HepG2 (cell line): ENCODE measurements around the gene ARHGEF4. TPM values are rescaled to one million over a fixed set of nuclear protein-coding genes. Genes with fewer than 3 reads are reported as not detected.

Experiments used
- ATAC-seq: fragments of 200-7000 bp; cut with Tn5 transposase; 3 replicates; pipeline ENCODE4 v1.9.1; 2020; ENCODE audit warnings: mild to moderate bottlenecking, moderate library complexity
- BruUV-seq: library from RNA; stranded (reverse); fragments of 400-500 nt; replicated peaks from 2 replicates; lab custom pipeline; 2021; lab: Mats Ljungman, UMichigan
- CTCF ChIA-PET: fragments of 300-600 bp; formaldehyde crosslinking; extraction: SDS; loops from one replicate; lab custom pipeline; 2021; ENCODE audit warnings: low total read pairs, inconsistent platforms, low intra/inter-chr PET ratio; lab: Yijun Ruan, JAX
- POLR2A ChIA-PET: fragments of 350-600 bp; sonication (Branson Sonifier 250); formaldehyde crosslinking; loops from one replicate; lab custom pipeline; 2020; ENCODE audit warnings: antibody characterized with exemption, inconsistent platforms; lab: Yijun Ruan, JAX
- DNase-seq: peaks from one replicate; pipeline ENCODE4 v3.0.0-alpha.2; 2015; ENCODE audit warnings: low spot score
- FAIRE-seq: peaks from 3 replicates; lab custom pipeline; 2011; peaks lifted over from hg19 to GRCh38; lab: Jason Lieb, UNC
- H2AFZ ChIP-seq: one replicate; pipeline ENCODE4 v1.6.1; 2011; ENCODE audit warnings: low read length, inconsistent platforms
- H3K27ac ChIP-seq: fragments of 300-600 bp; 3 replicates; pipeline ENCODE4 v1.8.0; 2011; ENCODE audit warnings: mixed run types, mild to moderate bottlenecking, mixed read lengths, low read length, inconsistent platforms; ENCODE audit not compliant: insufficient read depth; ENCODE audit errors: extremely low read length
- H3K27me3 ChIP-seq, 2 experiments: fragments of 200-600 bp in 1 of 2; 2 replicates in 1 of 2; 3 replicates in 1 of 2; pipeline versions ENCODE4 v1.6.0 to v1.8.0; 2011; ENCODE audit warnings: low read length in 2 of 2, mild to moderate bottlenecking in 2 of 2, moderate library complexity in 2 of 2, inconsistent platforms in 1 of 2; ENCODE audit not compliant: insufficient read depth in 2 of 2, control insufficient read depth in 1 of 2
- H3K36me3 ChIP-seq, 2 experiments: fragments of 200-600 bp in 1 of 2; replicated peaks in 1 of 2; 2 replicates in 1 of 2; 3 replicates in 1 of 2; pipeline versions ENCODE4 v1.5.1 to v1.8.0; 2011; ENCODE audit warnings: low read length in 2 of 2, inconsistent platforms in 1 of 2; ENCODE audit not compliant: insufficient read depth in 2 of 2, control insufficient read depth in 1 of 2
- H3K4me1 ChIP-seq: 2 replicates; pipeline ENCODE4 v1.5.1; 2012; ENCODE audit warnings: low read length, inconsistent platforms; ENCODE audit not compliant: insufficient read depth
- H3K4me2 ChIP-seq: 2 replicates; pipeline ENCODE4 v1.6.0; 2011; ENCODE audit warnings: low read depth, low read length, inconsistent platforms
- H3K4me3 ChIP-seq, 3 experiments: fragments of 200-600 bp in 1 of 3; sonication (generic), shearing (Covaris generic) in 1 of 3; replicated peaks in 1 of 3; 2 replicates each; pipeline ENCODE4 v1.5.1; 2011 to 2016; ENCODE audit warnings: low read length in 3 of 3, inconsistent platforms in 2 of 3, low read depth in 2 of 3, mild to moderate bottlenecking in 2 of 3, control low read depth in 1 of 3, mixed read lengths in 1 of 3; ENCODE audit not compliant: insufficient read depth in 1 of 3
- H3K79me2 ChIP-seq: one replicate; pipeline ENCODE4 v1.6.1; 2011; ENCODE audit warnings: low read length, inconsistent platforms; ENCODE audit not compliant: insufficient read depth
- H3K9ac ChIP-seq: 2 replicates; pipeline ENCODE4 v1.6.0; 2011; ENCODE audit warnings: mild to moderate bottlenecking, low read depth, low read length, inconsistent platforms; ENCODE audit not compliant: insufficient read depth
- H3K9me3 ChIP-seq: 2 replicates; pipeline ENCODE4 v1.5.1; 2012; ENCODE audit warnings: mild to moderate bottlenecking, low read length
- H4K20me1 ChIP-seq: 2 replicates; pipeline ENCODE4 v1.6.0; 2011; ENCODE audit warnings: inconsistent platforms, mild to moderate bottlenecking, low read length, moderate library complexity; ENCODE audit not compliant: insufficient read depth
- DNMT3B ChIP-seq: conservative IDR thresholded peaks from 2 replicates; pipeline ENCODE4 v1.6.1; 2016; ENCODE audit warnings: missing biosample characterization, control low read depth
- GTF3A ChIP-seq: sonication (generic); formaldehyde crosslinking; conservative IDR thresholded peaks from 2 replicates; pipeline ENCODE4 v1.4.0; 2020; ENCODE audit warnings: mild to moderate bottlenecking, missing genetic modification reagents
- HNRNPH1 ChIP-seq: fragments of 200-400 bp; formaldehyde crosslinking; optimal IDR thresholded peaks from 2 replicates; pipeline ENCODE3; 2017; ENCODE audit warnings: mild to moderate bottlenecking, low read depth, low read length
- IKZF5 ChIP-seq: IDR thresholded peaks from 2 replicates; pipeline ENCODE4 v1.6.1; 2018; ENCODE audit warnings: missing genetic modification reagents, mild to moderate bottlenecking, missing compliant biosample characterization
- JARID2 ChIP-seq: sonication (generic); formaldehyde crosslinking; IDR thresholded peaks from 2 replicates; pipeline ENCODE4 v1.8.1; 2023; ENCODE audit warnings: missing genetic modification reagents, inconsistent platforms; ENCODE audit not compliant: insufficient replicate concordance
- RARA ChIP-seq: IDR thresholded peaks from 2 replicates; pipeline ENCODE4 v1.6.1; 2016; ENCODE audit warnings: missing genetic modification reagents, missing compliant biosample characterization
- RNF219 ChIP-seq: sonication (generic); formaldehyde crosslinking; IDR thresholded peaks from 2 replicates; pipeline ENCODE4 v1.5.0; 2020; ENCODE audit warnings: mild to moderate bottlenecking, missing genetic modification reagents
- SRSF9 ChIP-seq: fragments of 200-400 bp; formaldehyde crosslinking; IDR thresholded peaks from 2 replicates; pipeline ENCODE4 v1.6.1; 2018; ENCODE audit warnings: borderline replicate concordance, mild to moderate bottlenecking, low read depth, low read length; ENCODE audit not compliant: insufficient read depth, poor library complexity, severe bottlenecking
- UBTF ChIP-seq: sonication (generic); formaldehyde crosslinking; IDR thresholded peaks from 2 replicates; pipeline ENCODE4 v1.4.0; 2020; ENCODE audit warnings: mild to moderate bottlenecking, missing genetic modification reagents
- ZBTB21 ChIP-seq: sonication (generic); formaldehyde crosslinking; IDR thresholded peaks from 2 replicates; pipeline ENCODE4 v1.4.0; 2020; ENCODE audit warnings: missing genetic modification reagents
- ZNF430 ChIP-seq: sonication (generic); formaldehyde crosslinking; IDR thresholded peaks from 2 replicates; pipeline ENCODE4 v1.9.0; 2021; ENCODE audit warnings: mild to moderate bottlenecking, missing genetic modification reagents
- ZNF549 ChIP-seq: sonication (generic); formaldehyde crosslinking; IDR thresholded peaks from 2 replicates; pipeline ENCODE4 v1.5.0; 2020; ENCODE audit warnings: missing genetic modification reagents
- ZNF670 ChIP-seq: sonication (generic); formaldehyde crosslinking; IDR thresholded peaks from 2 replicates; pipeline ENCODE4 v1.8.0; 2022; ENCODE audit warnings: mild to moderate bottlenecking, missing genetic modification reagents, borderline replicate concordance
- ZSCAN12 ChIP-seq: sonication (generic); formaldehyde crosslinking; IDR thresholded peaks from 2 replicates; pipeline ENCODE4 v1.9.0; 2021; ENCODE audit warnings: mild to moderate bottlenecking, missing genetic modification reagents
- WGBS: methylation state at CpG from one replicate; pipeline ENCODE4 v1.1.6; 2017; ENCODE audit warnings: low lambda C conversion rate; 5-methylcytosine and 5-hydroxymethylcytosine counted together
- in situ Hi-C: cut with HindIII; loops from 2 replicates; pipeline ENCODE4 v1.10.0; 2017; ENCODE audit warnings: low pct_unique_long_range_greater_than_20kb; ENCODE audit not compliant: extremely low pct_ligation_motif_present
- intact Hi-C: fragments of 100-400 bp; cut with micrococcal nuclease; formaldehyde crosslinking; loops from one replicate; pipeline ENCODE4 v1.10.0; 2022; ENCODE audit not compliant: unreplicated experiment
- polyA plus RNA-seq, 8 experiments: library from polyadenylated mRNA; depleted of rRNA in 3 of 8; stranded (reverse) in 7 of 8; unstranded in 1 of 8; fragments of >200 nt; fragmentation: Illumina TruSeq in 4 of 8; extraction: Trizol in 4 of 8; gene quantifications; 2 replicates each; pipeline versions ENCODE4 v1.2.1 to v1.2.3, GENCODE V29; 2011 to 2016; ENCODE audit warnings: low read depth in 4 of 8, missing spikeins in 1 of 8, mixed read lengths in 1 of 8; ENCODE audit not compliant: insufficient read depth in 1 of 8
- total RNA-seq, 5 experiments: library from RNA; depleted of rRNA; stranded (reverse); fragments of >200 nt; fragmentation: Illumina TruSeq; extraction: Trizol; gene quantifications; 2 replicates each; pipeline ENCODE4 v1.2.3, GENCODE V29; 2016; ENCODE audit warnings: low read depth in 1 of 5

The ARHGEF4 gene
- total and polyA plus RNA-seq, 2 of the 13 experiments (the other 11 are each of a cell fraction or from before 2014, with no cell fraction given) = 0.11 to 0.13 TPM

GRCh38 chr2:130810490-130810889 lies 26.2 kb upstream of the ARHGEF4 start:
- in situ Hi-C loops = no loop called here
- Histone ChIP-seq H3K79me2 (no peaks in the 10 kb centered on the region), H3K27ac (no peak overlapping the region), H2AFZ (no peak overlapping the region), H3K9ac (no peak overlapping the region), H3K4me3 (no peak overlapping the region), H3K4me1 (no peaks in the 10 kb centered on the region)
- WGBS = 9% methylated on average over 7 of the region's 7 CpGs
- FAIRE-seq = no peak
- CTCF ChIA-PET = no interaction called here
- DNase-seq = no peak
- POLR2A ChIA-PET = no interaction called here
- no peak for TF ChIP-seq ZNF430 (CRISPR knock-in tag)
- no peak for TF ChIP-seq RARA (CRISPR knock-in tag)
- TF ChIP-seq, all 625 proteins: peak for 0
- Histone ChIP-seq H3K36me3 (no peaks in the 10 kb centered on the region), H3K27me3 (peaks cover 5 to 34% of the 10 kb centered on the region in 2 experiments), H3K9me3 (no peaks in the 10 kb centered on the region), H3K4me2 (no peak overlapping the region), H4K20me1 (no peaks in the 10 kb centered on the region)
- no peak for ATAC-seq
- BruUV-seq = no TSS peak
- intact Hi-C loops = no loop called here

GRCh38 chr2:130813722-130814121 lies 23.0 kb upstream of the ARHGEF4 start:
- no peak for TF ChIP-seq ZBTB21 (CRISPR knock-in tag)
- no peak for TF ChIP-seq IKZF5 (CRISPR knock-in tag)
- TF ChIP-seq ZSCAN12 = no peak
- TF ChIP-seq ZNF670 (CRISPR knock-in tag) = no peak
- TF ChIP-seq GTF3A (CRISPR knock-in tag) = no peak
- TF ChIP-seq HNRNPH1 = no peak
- TF ChIP-seq RNF219 (CRISPR knock-in tag) = no peak
- TF ChIP-seq ZNF549 (CRISPR knock-in tag) = no peak
- TF ChIP-seq JARID2 (CRISPR knock-in tag) = no peak
- no peak for TF ChIP-seq SRSF9
- TF ChIP-seq UBTF (CRISPR knock-in tag) = no peak
- no peak for TF ChIP-seq DNMT3B (CRISPR knock-in tag)
- Histone ChIP-seq H3K27me3 (peaks cover 4 to 28% of the 10 kb centered on the region in 2 experiments; a peak in 4 of 5 replicates), H3K79me2 (no peaks in the 10 kb centered on the region), H3K27ac (no peak overlapping the region), H4K20me1 (no peaks in the 10 kb centered on the region), H3K4me1 (no peaks in the 10 kb centered on the region), H3K36me3 (no peaks in the 10 kb centered on the region), H3K9ac (no peak overlapping the region), H3K9me3 (no peaks in the 10 kb centered on the region), H3K4me3 (no peak overlapping the region), H2AFZ (no peak overlapping the region), H3K4me2 (no peak overlapping the region)
- ChIA-PET POLR2A (no interaction called here), CTCF (no interaction called here)
- intact Hi-C loops = no loop called here
- 2% methylated on average over 5 of the region's 5 CpGs for WGBS
- DNase-seq (no peak), FAIRE-seq (no peak), ATAC-seq (no peak)
- in situ Hi-C loops = no loop called here
- no TSS peak for BruUV-seq
